SK-N-SH (cell line): ENCODE measurements around the gene TMEM147. TPM values are rescaled to one million over a fixed set of nuclear protein-coding genes. Genes with fewer than 3 reads are reported as not detected.

Experiments used
- CTCF ChIA-PET: fragments of 300-600, 350-600 bp; formaldehyde crosslinking; extraction: SDS; loops from one replicate; lab custom pipeline; 2021; lab: Yijun Ruan, JAX
- POLR2A ChIA-PET: fragments of 350-600 bp; sonication (Branson Sonifier 250); formaldehyde crosslinking; extraction: SDS; loops from one replicate; lab custom pipeline; 2020; ENCODE audit warnings: antibody characterized with exemption, inconsistent platforms; lab: Yijun Ruan, JAX
- DNase-seq: peaks from one replicate; pipeline ENCODE4 v3.0.0; 2012
- H2AFZ ChIP-seq: fragments of 200-600 bp; sonication (generic); 2 replicates; pipeline ENCODE4 v1.8.1; 2016; ENCODE audit warnings: antibody characterized with exemption, mild to moderate bottlenecking, low read depth
- H3F3A ChIP-seq: fragments of 200-600 bp; sonication (generic); replicated peaks from 2 replicates; pipeline ENCODE3; 2016; ENCODE audit warnings: antibody characterized with exemption, mild to moderate bottlenecking; ENCODE audit not compliant: insufficient read depth
- H3K27ac ChIP-seq, 2 experiments: fragments of 200-500 bp in 1 of 2; fragments of 200-600 bp in 1 of 2; sonication (Bioruptor generic) in 1 of 2; sonication (generic), shearing (Covaris generic) in 1 of 2; 2 replicates each; pipeline versions ENCODE4 v1.5.1 to v1.6.1; 2014 to 2016; ENCODE audit warnings: low read depth in 2 of 2, inconsistent platforms in 1 of 2, low read length in 1 of 2, mild to moderate bottlenecking in 1 of 2, mixed read lengths in 1 of 2
- H3K27me3 ChIP-seq: fragments of 200-600 bp; sonication (generic), shearing (Covaris generic); 2 replicates; pipeline ENCODE4 v1.6.1; 2016; ENCODE audit warnings: mixed run types; ENCODE audit not compliant: insufficient read depth
- H3K36me3 ChIP-seq, 2 experiments: fragments of 200-500 bp in 1 of 2; fragments of 200-600 bp in 1 of 2; sonication (Bioruptor generic) in 1 of 2; sonication (generic) in 1 of 2; replicated peaks in 1 of 2; 2 replicates each; pipeline versions ENCODE3 to v1.5.1; 2014 to 2016; ENCODE audit warnings: low read length in 1 of 2, mild to moderate bottlenecking in 1 of 2; ENCODE audit not compliant: insufficient read depth in 2 of 2, control insufficient read depth in 1 of 2
- H3K4me1 ChIP-seq, 2 experiments: fragments of 200-500 bp in 1 of 2; fragments of 200-600 bp in 1 of 2; sonication (Bioruptor generic) in 1 of 2; sonication (generic), shearing (Covaris generic) in 1 of 2; 2 replicates each; pipeline versions ENCODE4 v1.5.1 to v1.6.1; 2014 to 2016; ENCODE audit warnings: low read depth in 1 of 2, low read length in 1 of 2, mixed run types in 1 of 2; ENCODE audit not compliant: insufficient read depth in 2 of 2, control insufficient read depth in 1 of 2
- H3K4me2 ChIP-seq: fragments of 200-600 bp; sonication (generic), shearing (Covaris generic); 2 replicates; pipeline ENCODE4 v1.6.1; 2017; ENCODE audit warnings: mixed run types
- H3K4me3 ChIP-seq, 2 experiments: fragments of 200-500 bp in 1 of 2; fragments of 200-600 bp in 1 of 2; sonication (Bioruptor generic) in 1 of 2; sonication (generic), shearing (Covaris generic) in 1 of 2; 2 replicates each; pipeline versions ENCODE4 v1.5.1 to v1.8.1; 2014 to 2016; ENCODE audit warnings: low read depth in 2 of 2, inconsistent platforms in 1 of 2, low read length in 1 of 2, mild to moderate bottlenecking in 1 of 2, mixed read lengths in 1 of 2, moderate library complexity in 1 of 2
- H3K79me2 ChIP-seq: fragments of 200-600 bp; sonication (generic); 2 replicates; pipeline ENCODE4 v1.8.1; 2017; ENCODE audit warnings: mild to moderate bottlenecking; ENCODE audit not compliant: insufficient read depth
- H3K9ac ChIP-seq: fragments of 200-600 bp; sonication (generic); 2 replicates; pipeline ENCODE4 v1.6.1; 2017; ENCODE audit warnings: mixed run types
- H3K9me2 ChIP-seq: fragments of 200-600 bp; sonication (generic); 2 replicates; pipeline ENCODE4 v1.6.1; 2017; ENCODE audit warnings: mixed run types
- H3K9me3 ChIP-seq: fragments of 200-600 bp; sonication (generic); 2 replicates; pipeline ENCODE4 v1.6.1; 2017; ENCODE audit warnings: mixed run types, mild to moderate bottlenecking, moderate library complexity
- H4K20me1 ChIP-seq: fragments of 200-600 bp; sonication (generic); 2 replicates; pipeline ENCODE4 v1.6.1; 2017; ENCODE audit warnings: mild to moderate bottlenecking, mixed run types; ENCODE audit not compliant: insufficient read depth
- EP300 ChIP-seq, 2 experiments: IDR thresholded peaks; 2 replicates each; pipeline versions ENCODE4 v1.4.0 to v1.6.1; 2012; ENCODE audit warnings: borderline replicate concordance in 1 of 2, low read depth in 1 of 2, low read length in 1 of 2
- FOXM1 ChIP-seq: IDR thresholded peaks from 2 replicates; pipeline ENCODE4 v1.4.0; 2012; ENCODE audit warnings: low read depth, mild to moderate bottlenecking
- NRF1 ChIP-seq: IDR thresholded peaks from 2 replicates; pipeline ENCODE4 v1.6.1; 2012; ENCODE audit warnings: low read depth, mild to moderate bottlenecking, low read length
- POLR2AphosphoS5 ChIP-seq: IDR thresholded peaks from 2 replicates; pipeline ENCODE4 v1.6.1; 2012; ENCODE audit warnings: low read depth, low read length
- RCOR1 ChIP-seq: fragments of 150-350 bp; IDR thresholded peaks from 2 replicates; pipeline ENCODE4 v1.6.1; 2017; ENCODE audit warnings: antibody characterized with exemption, low read length
- SMC3 ChIP-seq: IDR thresholded peaks from 2 replicates; pipeline ENCODE4 v1.6.1; 2012; ENCODE audit warnings: low read depth, low read length, improper control_type of control experiment
- WGBS: methylation state at CpG from one replicate; pipeline ENCODE4 v1.1.6; 2017; ENCODE audit warnings: low lambda C conversion rate; 5-methylcytosine and 5-hydroxymethylcytosine counted together
- polyA plus RNA-seq, 3 experiments: library from polyadenylated mRNA; depleted of rRNA; stranded (reverse); fragments of >200 nt; gene quantifications; 2 replicates each; pipeline ENCODE4 v1.2.3, GENCODE V29; 2012
- TF ChIP-seq, protein P1 (sequence below): IDR thresholded peaks from 2 replicates; pipeline ENCODE4; 2012
- TF ChIP-seq, protein P2 (sequence below): IDR thresholded peaks from 2 replicates; pipeline ENCODE4 v1.6.1; 2012; ENCODE audit warnings: mild to moderate bottlenecking, low read depth, low read length, moderate library complexity
- TF ChIP-seq, protein P3 (sequence below): fragments of 150-350 bp; IDR thresholded peaks from 2 replicates; pipeline ENCODE4 v1.6.1; 2016; ENCODE audit warnings: mild to moderate bottlenecking, low read depth, low read length

The TMEM147 gene
- polyA plus RNA-seq, 1 of the 3 experiments (the other 2 are of a cell fraction), result 202 TPM

DNA sequence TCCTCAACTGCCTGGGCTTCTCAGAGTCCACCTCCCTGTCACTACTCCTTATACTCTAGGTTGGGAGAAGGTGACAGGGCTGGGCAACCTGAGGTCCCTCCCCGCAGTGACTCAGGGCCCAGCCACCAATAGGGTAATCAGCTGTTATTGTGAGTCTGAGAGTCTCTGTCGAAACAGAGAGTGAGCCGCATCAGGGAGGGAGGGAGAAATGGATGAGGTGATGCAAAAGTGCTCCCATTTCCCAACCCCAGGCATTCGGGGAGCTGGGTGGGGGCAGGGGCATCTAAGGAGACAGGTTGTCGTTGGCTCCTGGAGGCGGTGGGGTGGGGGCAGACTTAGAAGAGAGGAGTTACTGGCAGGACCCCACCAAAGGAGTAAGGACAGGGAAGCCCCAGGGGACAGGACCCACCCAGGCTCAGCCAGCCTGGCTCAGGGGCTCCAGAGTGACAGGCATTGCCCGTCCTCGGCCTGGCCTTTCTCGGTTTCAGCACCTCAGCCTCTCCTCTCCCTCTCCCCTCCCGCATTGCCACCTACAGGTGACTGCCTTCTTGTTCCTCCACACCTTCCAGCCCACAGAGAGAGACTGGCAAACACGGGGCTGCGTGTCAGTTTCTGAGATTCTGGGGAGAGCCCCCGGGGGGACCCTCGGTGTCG is 31.7 kb upstream of the TMEM147 start, which contains the start of gene DMKN:
TSS of gene DMKN (minus strand) at position 22 of the 654 bp plus-strand sequence. CDS start 174 bp downstream, outside the sequence.
- no peak within 1 kb of the TSS for H3K9ac ChIP-seq
- DNase-seq, result no peak
- WGBS, result 22% methylated on average over 15 of the region's 15 CpGs

More for the DNA sequence above, 31.7 kb upstream of the TMEM147 start, which contains the start of gene DMKN:
- no peaks in the 10 kb centered on the region for H3K9me2 ChIP-seq
- no peak within 1 kb of the TSS for H2AFZ ChIP-seq
- H4K20me1 ChIP-seq, result no peaks in the 10 kb centered on the region
- no peaks in the 10 kb centered on the region for H3K9me3 ChIP-seq
- no peak for TF ChIP-seq SMC3
- TF ChIP-seq NRF1, result no peak
- TF ChIP-seq POLR2AphosphoS5, result no peak
- no peak for TF ChIP-seq RCOR1
- TF ChIP-seq, protein P1, sequence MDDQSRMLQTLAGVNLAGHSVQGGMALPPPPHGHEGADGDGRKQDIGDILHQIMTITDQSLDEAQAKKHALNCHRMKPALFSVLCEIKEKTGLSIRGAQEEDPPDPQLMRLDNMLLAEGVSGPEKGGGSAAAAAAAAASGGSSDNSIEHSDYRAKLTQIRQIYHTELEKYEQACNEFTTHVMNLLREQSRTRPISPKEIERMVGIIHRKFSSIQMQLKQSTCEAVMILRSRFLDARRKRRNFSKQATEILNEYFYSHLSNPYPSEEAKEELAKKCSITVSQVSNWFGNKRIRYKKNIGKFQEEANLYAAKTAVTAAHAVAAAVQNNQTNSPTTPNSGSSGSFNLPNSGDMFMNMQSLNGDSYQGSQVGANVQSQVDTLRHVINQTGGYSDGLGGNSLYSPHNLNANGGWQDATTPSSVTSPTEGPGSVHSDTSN, result no peak
- TF ChIP-seq, protein P2, sequence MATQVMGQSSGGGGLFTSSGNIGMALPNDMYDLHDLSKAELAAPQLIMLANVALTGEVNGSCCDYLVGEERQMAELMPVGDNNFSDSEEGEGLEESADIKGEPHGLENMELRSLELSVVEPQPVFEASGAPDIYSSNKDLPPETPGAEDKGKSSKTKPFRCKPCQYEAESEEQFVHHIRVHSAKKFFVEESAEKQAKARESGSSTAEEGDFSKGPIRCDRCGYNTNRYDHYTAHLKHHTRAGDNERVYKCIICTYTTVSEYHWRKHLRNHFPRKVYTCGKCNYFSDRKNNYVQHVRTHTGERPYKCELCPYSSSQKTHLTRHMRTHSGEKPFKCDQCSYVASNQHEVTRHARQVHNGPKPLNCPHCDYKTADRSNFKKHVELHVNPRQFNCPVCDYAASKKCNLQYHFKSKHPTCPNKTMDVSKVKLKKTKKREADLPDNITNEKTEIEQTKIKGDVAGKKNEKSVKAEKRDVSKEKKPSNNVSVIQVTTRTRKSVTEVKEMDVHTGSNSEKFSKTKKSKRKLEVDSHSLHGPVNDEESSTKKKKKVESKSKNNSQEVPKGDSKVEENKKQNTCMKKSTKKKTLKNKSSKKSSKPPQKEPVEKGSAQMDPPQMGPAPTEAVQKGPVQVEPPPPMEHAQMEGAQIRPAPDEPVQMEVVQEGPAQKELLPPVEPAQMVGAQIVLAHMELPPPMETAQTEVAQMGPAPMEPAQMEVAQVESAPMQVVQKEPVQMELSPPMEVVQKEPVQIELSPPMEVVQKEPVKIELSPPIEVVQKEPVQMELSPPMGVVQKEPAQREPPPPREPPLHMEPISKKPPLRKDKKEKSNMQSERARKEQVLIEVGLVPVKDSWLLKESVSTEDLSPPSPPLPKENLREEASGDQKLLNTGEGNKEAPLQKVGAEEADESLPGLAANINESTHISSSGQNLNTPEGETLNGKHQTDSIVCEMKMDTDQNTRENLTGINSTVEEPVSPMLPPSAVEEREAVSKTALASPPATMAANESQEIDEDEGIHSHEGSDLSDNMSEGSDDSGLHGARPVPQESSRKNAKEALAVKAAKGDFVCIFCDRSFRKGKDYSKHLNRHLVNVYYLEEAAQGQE, result no peak
- no peak for TF ChIP-seq EP300 (IDR thresholded peaks at IDR 0.05; ENCODE audit: borderline replicate concordance in 1 of 2, low read depth in 1 of 2, low read length in 1 of 2)
- TF ChIP-seq FOXM1, result no peak
- TF ChIP-seq, protein P3, sequence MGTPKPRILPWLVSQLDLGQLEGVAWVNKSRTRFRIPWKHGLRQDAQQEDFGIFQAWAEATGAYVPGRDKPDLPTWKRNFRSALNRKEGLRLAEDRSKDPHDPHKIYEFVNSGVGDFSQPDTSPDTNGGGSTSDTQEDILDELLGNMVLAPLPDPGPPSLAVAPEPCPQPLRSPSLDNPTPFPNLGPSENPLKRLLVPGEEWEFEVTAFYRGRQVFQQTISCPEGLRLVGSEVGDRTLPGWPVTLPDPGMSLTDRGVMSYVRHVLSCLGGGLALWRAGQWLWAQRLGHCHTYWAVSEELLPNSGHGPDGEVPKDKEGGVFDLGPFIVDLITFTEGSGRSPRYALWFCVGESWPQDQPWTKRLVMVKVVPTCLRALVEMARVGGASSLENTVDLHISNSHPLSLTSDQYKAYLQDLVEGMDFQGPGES, result no peak
- no peak within 1 kb of the TSS for H3K4me2 ChIP-seq
- no peaks in the 10 kb centered on the region; a peak in 2 of 4 replicates for H3K4me1 ChIP-seq
- peaks cover 49% of the 10 kb centered on the region for H3K27me3 ChIP-seq
- no peak within 1 kb of the TSS for H3K27ac ChIP-seq
- ChIA-PET CTCF (interaction anchor here (0.6 to 1.5 kb wide), 3 partner anchors 24 to 51 kb away, joined by 3 to 4 read pairs (median 3); no protein-coding TSS in a partner anchor), POLR2A (no interaction called here)
- no peaks in the 10 kb centered on the region for H3K36me3 ChIP-seq
- H3F3A ChIP-seq, result no peaks in the 10 kb centered on the region
- H3K4me3 ChIP-seq, result no peak within 1 kb of the TSS
- no peaks in the 10 kb centered on the region for H3K79me2 ChIP-seq
